SK-N-SH treated with all-trans-retinoic acid at 6 μM for 48 hours (cell line): ENCODE measurements around the gene ZDHHC17.

Experiments
- ARNTL ChIP-seq: fragments of 450-650 bp; formaldehyde crosslinking; IDR thresholded peaks from 2 replicates; pipeline ENCODE4 v1.5.0; 2020; ENCODE audit warnings: low read depth, mild to moderate bottlenecking, moderate library complexity, borderline replicate concordance
- BACH2 ChIP-seq: fragments of 250-450 bp; sonication (Bioruptor Pico); IDR thresholded peaks from 2 replicates; pipeline ENCODE4 v1.9.0; 2021; ENCODE audit warnings: mild to moderate bottlenecking, borderline replicate concordance
- GLIS3 ChIP-seq: fragments of 250-450 bp; sonication (Bioruptor Pico); IDR thresholded peaks from 2 replicates; pipeline ENCODE4 v1.5.0; 2020; ENCODE audit warnings: mild to moderate bottlenecking, moderate library complexity
- OSR1 ChIP-seq: fragments of 250-450 bp; sonication (Bioruptor Pico); IDR thresholded peaks from 2 replicates; pipeline ENCODE4 v1.8.0; 2022; ENCODE audit warnings: moderate library complexity, mild to moderate bottlenecking, inconsistent platforms
- PATZ1 ChIP-seq: fragments of 250-450 bp; sonication (Bioruptor Pico); IDR thresholded peaks from 2 replicates; pipeline ENCODE4 v1.8.0; 2020; ENCODE audit warnings: mild to moderate bottlenecking, moderate library complexity, borderline replicate concordance
- RARB ChIP-seq: fragments of 250-450 bp; sonication (Bioruptor Pico); IDR thresholded peaks from 2 replicates; pipeline ENCODE4 v1.8.0; 2021; ENCODE audit warnings: mild to moderate bottlenecking, moderate library complexity
- TOX ChIP-seq: fragments of 250-450 bp; sonication (Bioruptor Pico); IDR thresholded peaks from 2 replicates; pipeline ENCODE4 v1.8.0; 2021; ENCODE audit warnings: mild to moderate bottlenecking, moderate library complexity, borderline replicate concordance
- ZFP3 ChIP-seq: fragments of 250-450 bp; sonication (Bioruptor Pico); IDR thresholded peaks from 2 replicates; pipeline ENCODE4 v1.5.0; 2020; ENCODE audit warnings: mild to moderate bottlenecking, moderate library complexity
- ZFP30 ChIP-seq: fragments of 450-650 bp; formaldehyde crosslinking; IDR thresholded peaks from 2 replicates; pipeline ENCODE4 v1.5.0; 2022; ENCODE audit warnings: mild to moderate bottlenecking, moderate library complexity
- ZNF565 ChIP-seq: fragments of 450-650 bp; formaldehyde crosslinking; conservative IDR thresholded peaks from 2 replicates; pipeline ENCODE4 v1.5.0; 2020; ENCODE audit warnings: low read depth, mild to moderate bottlenecking, moderate library complexity
- ZNF70 ChIP-seq: fragments of 450-650 bp; formaldehyde crosslinking; IDR thresholded peaks from 2 replicates; pipeline ENCODE4 v1.5.0; 2020; ENCODE audit warnings: mild to moderate bottlenecking, moderate library complexity
- ZNF8 ChIP-seq: fragments of 450-650 bp; formaldehyde crosslinking; IDR thresholded peaks from 2 replicates; pipeline ENCODE4 v1.5.0; 2020; ENCODE audit warnings: mild to moderate bottlenecking, moderate library complexity
- TF ChIP-seq, protein P1 (sequence below): fragments of 250-450 bp; sonication (Bioruptor Pico); IDR thresholded peaks from 2 replicates; pipeline ENCODE4 v1.5.1; 2021; ENCODE audit warnings: mild to moderate bottlenecking, moderate library complexity
- TF ChIP-seq, protein P2 (sequence below): fragments of 250-450 bp; sonication (Bioruptor Pico); IDR thresholded peaks from 2 replicates; pipeline ENCODE4 v1.8.0; 2021; ENCODE audit warnings: low read depth, mild to moderate bottlenecking, moderate library complexity, borderline replicate concordance

DNA sequence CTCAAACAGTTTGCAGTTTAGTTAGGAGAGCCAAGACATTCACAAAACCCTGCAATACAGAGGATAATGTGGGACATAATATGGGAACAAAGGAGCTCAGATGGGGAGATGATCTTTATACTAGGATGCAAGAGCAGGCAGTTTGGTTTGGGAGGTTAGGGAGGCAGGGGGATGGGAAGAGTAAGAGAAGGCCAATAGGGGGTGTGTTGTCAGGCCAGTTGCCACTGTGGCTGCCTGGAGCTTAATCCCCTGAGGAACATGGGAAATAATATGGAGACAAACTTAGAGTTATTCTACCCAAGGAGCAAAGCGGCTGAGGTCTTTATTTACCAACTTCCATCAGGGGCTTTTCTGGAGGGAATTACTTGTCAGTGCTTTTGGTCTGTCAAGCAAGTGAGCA lies 124.9 kb downstream of the ZDHHC17 start:
- TF ChIP-seq, protein P1, sequence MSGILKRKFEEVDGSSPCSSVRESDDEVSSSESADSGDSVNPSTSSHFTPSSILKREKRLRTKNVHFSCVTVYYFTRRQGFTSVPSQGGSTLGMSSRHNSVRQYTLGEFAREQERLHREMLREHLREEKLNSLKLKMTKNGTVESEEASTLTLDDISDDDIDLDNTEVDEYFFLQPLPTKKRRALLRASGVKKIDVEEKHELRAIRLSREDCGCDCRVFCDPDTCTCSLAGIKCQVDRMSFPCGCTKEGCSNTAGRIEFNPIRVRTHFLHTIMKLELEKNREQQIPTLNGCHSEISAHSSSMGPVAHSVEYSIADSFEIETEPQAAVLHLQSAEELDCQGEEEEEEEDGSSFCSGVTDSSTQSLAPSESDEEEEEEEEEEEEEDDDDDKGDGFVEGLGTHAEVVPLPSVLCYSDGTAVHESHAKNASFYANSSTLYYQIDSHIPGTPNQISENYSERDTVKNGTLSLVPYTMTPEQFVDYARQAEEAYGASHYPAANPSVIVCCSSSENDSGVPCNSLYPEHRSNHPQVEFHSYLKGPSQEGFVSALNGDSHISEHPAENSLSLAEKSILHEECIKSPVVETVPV (CRISPR knock-in tag) = no peak
- TF ChIP-seq ZNF8 = no peak
- TF ChIP-seq, protein P2, sequence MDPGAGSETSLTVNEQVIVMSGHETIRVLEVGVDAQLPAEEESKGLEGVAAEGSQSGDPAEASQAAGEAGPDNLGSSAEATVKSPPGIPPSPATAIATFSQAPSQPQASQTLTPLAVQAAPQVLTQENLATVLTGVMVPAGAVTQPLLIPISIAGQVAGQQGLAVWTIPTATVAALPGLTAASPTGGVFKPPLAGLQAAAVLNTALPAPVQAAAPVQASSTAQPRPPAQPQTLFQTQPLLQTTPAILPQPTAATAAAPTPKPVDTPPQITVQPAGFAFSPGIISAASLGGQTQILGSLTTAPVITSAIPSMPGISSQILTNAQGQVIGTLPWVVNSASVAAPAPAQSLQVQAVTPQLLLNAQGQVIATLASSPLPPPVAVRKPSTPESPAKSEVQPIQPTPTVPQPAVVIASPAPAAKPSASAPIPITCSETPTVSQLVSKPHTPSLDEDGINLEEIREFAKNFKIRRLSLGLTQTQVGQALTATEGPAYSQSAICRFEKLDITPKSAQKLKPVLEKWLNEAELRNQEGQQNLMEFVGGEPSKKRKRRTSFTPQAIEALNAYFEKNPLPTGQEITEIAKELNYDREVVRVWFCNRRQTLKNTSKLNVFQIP (CRISPR knock-in tag) = no peak
- no peak for TF ChIP-seq RARB (CRISPR knock-in tag)
- TF ChIP-seq OSR1 = no peak
- no peak for TF ChIP-seq BACH2 (CRISPR knock-in tag)
- no peak for TF ChIP-seq ZNF70 (CRISPR knock-in tag)
- no peak for TF ChIP-seq PATZ1 (CRISPR knock-in tag)
- no peak for TF ChIP-seq ZNF565 (CRISPR knock-in tag)
- no peak for TF ChIP-seq ZFP30
- no peak for TF ChIP-seq ARNTL (CRISPR knock-in tag)
- TF ChIP-seq GLIS3 (CRISPR knock-in tag) = no peak
- no peak for TF ChIP-seq TOX
- TF ChIP-seq ZFP3 = no peak
